Pancreas (tissue), 10 donors: Measurements from ENCODE around the gene KLHL35. TPM values are rescaled to one million over a fixed set of nuclear protein-coding genes. Genes with fewer than 3 reads are reported as not detected.
"Not testable (repeated sequence)": the region's sequence is repeated elsewhere in the genome, so short reads cannot be mapped to it uniquely, and the experiment has no call there.

Experiments
- ATAC-seq, 4 donors: fragments of 200-7000 bp; cut with Tn5 transposase; one replicate each; pipeline versions ENCODE4 v1.8.0 to v1.9.1; 2020; ENCODE audit warnings: mild to moderate bottlenecking in 4 of 4, moderate library complexity in 4 of 4
- DNase-seq, 6 donors: peaks; one replicate each; pipeline ENCODE4 v3.0.0-alpha.2; 2020
- FAIRE-seq: peaks from 2 replicates; lab custom pipeline; 2012; peaks lifted over from hg19 to GRCh38; lab: Jason Lieb, UNC
- H3K27ac ChIP-seq, 4 donors: fragments of 200-600 bp; sonication (generic); 1 replicate in 3 of 4; 2 replicates in 1 of 4; pipeline versions ENCODE4 v1.5.0 to v1.8.0; 2020
- H3K27me3 ChIP-seq, 4 donors: fragments of 200-600 bp; one replicate each; pipeline ENCODE4 v1.8.0; 2021
- H3K36me3 ChIP-seq, 3 donors: fragments of 200-600 bp; sonication (generic) in 1 of 3; one replicate each; pipeline versions ENCODE4 v1.5.0 to v1.8.0; 2020 to 2021
- H3K4me1 ChIP-seq, 3 donors: fragments of 200-600 bp; one replicate each; pipeline ENCODE4 v1.8.0; 2021
- H3K4me3 ChIP-seq, 4 donors: fragments of 200-600 bp; sonication (generic) in 2 of 4; one replicate each; pipeline versions ENCODE4 v1.5.0 to v1.8.0; 2020 to 2021
- H3K9me3 ChIP-seq, 4 donors: fragments of 200-600 bp; one replicate each; pipeline ENCODE4 v1.8.0; 2021
- CTCF ChIP-seq, 4 donors: fragments of 200-600 bp; sonication (generic) in 3 of 4; IDR thresholded peaks; one replicate each; pipeline versions ENCODE4 v1.5.0 to v1.8.0; 2021; ENCODE audit warnings: antibody characterized with exemption in 4 of 4
- WGBS, 2 donors: extraction: QIAGEN DNeasy Blood & Tissue Kit; methylation state at CpG; one replicate each; pipeline ENCODE4 v1.1.7; 2013; 5-methylcytosine and 5-hydroxymethylcytosine counted together
- intact Hi-C, 3 donors: fragments of 100-400 bp; cut with DNase I; formaldehyde crosslinking; loops; one replicate each; pipeline versions ENCODE4 v1.11.1 to v1.14.2; 2022
- polyA plus RNA-seq, 2 donors: library from polyadenylated mRNA; stranded (reverse); fragments of 200-250 nt; gene quantifications; one replicate each; pipeline ENCODE4 v1.2.3, GENCODE V29; 2013
- total RNA-seq, 6 donors: library from RNA; stranded (reverse); fragmentation: NEBNext Ultra II Directional in 4 of 6; extraction: Animal tissue kit (Norgen Biotek cat#: 25700) in 4 of 6; gene quantifications; one replicate each; pipeline versions ENCODE4 v1.2.1 to v1.2.4, GENCODE V29; 2021 to 2023
- donor health status: healthy with polysubstance abuse.
- donor health status: DM: no; HTN: no; CAD: no; lungs with moderate emphysema.
- donor health status: DM: no; HTN: no; CAD: no.
- donor health status: control.
- donor health status: control.
- donor health status: Bipolar disorder and iron deficiency.
- donor health status: DM: yes; HTN: yes; CAD: no.
- donor health status: DM: no; HTN: no; CAD: no.
- donor health status: DM: no; HTN: no; CAD: no.
- donor health status: DM: yes; HTN: yes; CAD: no.

Gene KLHL35
- total and polyA plus RNA-seq, 8 donors, result 0.97 to 3.1 (median 1.8) TPM

GRCh38 chr11:75421035-75421602 is 11.9 kb downstream of the KLHL35 start:
- DNase-seq (peak in 2 of 6 donors; percentile 13 to 47), FAIRE-seq (no peak), ATAC-seq (no peak)
- 74 to 78% methylated on average over 11 of the region's 11 CpGs for WGBS, 2 donors
- Histone ChIP-seq H3K9me3 (no peaks in the 10 kb centered on the region), H3K4me3 (no peak overlapping the region), H3K4me1 (peaks cover 4 to 11% (median 9%) of the 10 kb centered on the region in 3 donors), H3K36me3 (no peaks in the 10 kb centered on the region), H3K27ac (peak overlapping the region in 2 of 4 donors; percentile 4 to 20), H3K27me3 (no peaks in the 10 kb centered on the region)
- intact Hi-C loops, result no loop called here
- TF ChIP-seq CTCF (IDR thresholded peaks at IDR 0.05), result no peak

- 90 to 96% methylated on average over 14 of the region's 14 CpGs for WGBS, 2 donors
- no peak for FAIRE-seq
Measured at GRCh38 chr11:75420224-75421034, 12.6 kb downstream of the KLHL35 start.

GRCh38 chr11:75413864-75414263 is 19.1 kb downstream of the KLHL35 start:
- H3K36me3 ChIP-seq, result no peaks in the 10 kb centered on the region
- DNase-seq (no peak), FAIRE-seq (no peak), ATAC-seq (peak in 2 of 4 donors; percentile 27 to 32)
- no peak for TF ChIP-seq CTCF (IDR thresholded peaks at IDR 0.05)
- intact Hi-C loops, result no loop called here
- H3K4me1 ChIP-seq, result peaks cover 0 to 2% (median 0%) of the 10 kb centered on the region in 3 donors
- no peak overlapping the region for H3K4me3 ChIP-seq
- no peaks in the 10 kb centered on the region for H3K9me3 ChIP-seq
- no peak overlapping the region for H3K27ac ChIP-seq
- no peaks in the 10 kb centered on the region for H3K27me3 ChIP-seq
- WGBS, 2 donors, result 52 to 56% methylated on average over 2 of the region's 2 CpGs

More at GRCh38 chr11:75420224-75421034, 12.6 kb downstream of the KLHL35 start:
- no peak for ATAC-seq
- no peaks in the 10 kb centered on the region for H3K27me3 ChIP-seq
- no peaks in the 10 kb centered on the region for H3K36me3 ChIP-seq
- H3K9me3 ChIP-seq, result no peaks in the 10 kb centered on the region
- H3K27ac ChIP-seq, result no peak overlapping the region
- peaks cover 4 to 11% (median 9%) of the 10 kb centered on the region in 3 donors for H3K4me1 ChIP-seq
- DNase-seq, result peak in 2 of 6 donors; percentile 17 to 43
- intact Hi-C loops, result no loop called here
- TF ChIP-seq CTCF (IDR thresholded peaks at IDR 0.05), result no peak
- no peak overlapping the region for H3K4me3 ChIP-seq

GRCh38 chr11:75413146-75413545 is 19.9 kb downstream of the KLHL35 start:
- 81 to 84% methylated on average over 10 of the region's 10 CpGs for WGBS, 2 donors
- intact Hi-C loops, H3K27me3 ChIP-seq: not testable (repeated sequence)

GRCh38 chr11:75409971-75410370 is 23.0 kb downstream of the KLHL35 start:
- 91% methylated on average over 16 to 28 of the region's 33 CpGs for WGBS, 2 donors
- ATAC-seq, H3K4me3 ChIP-seq, intact Hi-C loops, H3K27me3 ChIP-seq, H3K27ac ChIP-seq, H3K9me3 ChIP-seq, FAIRE-seq, H3K4me1 ChIP-seq: not testable (repeated sequence)
- H3K36me3 ChIP-seq, result peaks cover 3 to 20% (median 7%) of the 10 kb centered on the region in 3 donors
- DNase-seq, result peak in 1 of 6 donors; percentile 11

More at GRCh38 chr11:75413146-75413545, 19.9 kb downstream of the KLHL35 start:
- FAIRE-seq, DNase-seq, H3K36me3 ChIP-seq, H3K4me1 ChIP-seq, H3K27ac ChIP-seq, ATAC-seq, H3K9me3 ChIP-seq, H3K4me3 ChIP-seq: not testable (repeated sequence)

- Histone ChIP-seq H3K4me3 (no peak overlapping the region), H3K27ac (no peak overlapping the region), H3K36me3 (peaks cover 11 to 30% (median 18%) of the 10 kb centered on the region in 3 donors), H3K27me3 (no peaks in the 10 kb centered on the region), H3K9me3 (no peaks in the 10 kb centered on the region), H3K4me1 (no peaks in the 10 kb centered on the region)
- 91 to 94% methylated on average over 2 of the region's 2 CpGs for WGBS, 2 donors
- FAIRE-seq, result no peak
- no peak for DNase-seq
- ATAC-seq, result no peak
- no peak for TF ChIP-seq CTCF (IDR thresholded peaks at IDR 0.05)
- intact Hi-C loops, result no loop called here
Measured at GRCh38 chr11:75408957-75409219, 24.1 kb downstream of the KLHL35 start.
